Mucosa of stomach (tissue), 1 donor: ENCODE measurements around the gene CSMD2.

Source experiments
- H3K27me3 ChIP-seq: one replicate; pipeline ENCODE4 v1.7.0; 2013; ENCODE audit warnings: mild to moderate bottlenecking, low read length; ENCODE audit not compliant: control insufficient read depth, insufficient read depth
- H3K36me3 ChIP-seq: one replicate; pipeline ENCODE4 v1.7.0; 2013; ENCODE audit warnings: low read length; ENCODE audit not compliant: control insufficient read depth, insufficient read depth
- H3K4me1 ChIP-seq: one replicate; pipeline ENCODE4 v1.7.0; 2013; ENCODE audit warnings: mild to moderate bottlenecking, low read length; ENCODE audit not compliant: control insufficient read depth, insufficient read depth
- H3K4me3 ChIP-seq: one replicate; pipeline ENCODE4 v1.7.0; 2013; ENCODE audit warnings: low read length
- H3K9ac ChIP-seq: one replicate; pipeline ENCODE4 v1.7.0; 2013; ENCODE audit warnings: mild to moderate bottlenecking, low read length, moderate library complexity
- H3K9me3 ChIP-seq: one replicate; pipeline ENCODE4 v1.7.0; 2013; ENCODE audit warnings: mild to moderate bottlenecking, low read length, moderate library complexity; ENCODE audit not compliant: control insufficient read depth
- donor health status: Pancreatic carcinoma.

CSMD2 gene

DNA sequence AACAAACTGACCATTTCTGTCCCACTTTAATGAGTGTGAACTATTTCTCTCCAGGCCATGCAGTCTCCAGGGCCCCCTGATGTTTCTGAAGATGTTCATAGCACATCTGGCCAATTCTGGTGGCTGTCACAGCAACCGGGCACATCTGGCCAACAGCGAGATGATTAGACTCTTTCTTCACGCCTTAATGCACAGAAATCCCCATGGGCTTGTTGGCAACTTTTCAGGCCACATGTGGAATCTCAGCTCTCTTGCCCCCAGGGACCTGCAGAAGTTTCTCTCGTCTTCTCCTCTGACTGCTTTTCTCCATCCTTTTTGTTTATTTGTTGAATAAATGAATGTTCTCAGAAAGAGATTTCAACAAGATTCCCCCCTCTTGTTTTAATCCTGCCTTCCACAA, 372.4 kb downstream of the CSMD2 start:
- Histone ChIP-seq H3K27me3 (no peaks in the 10 kb centered on the region), H3K4me3 (no peak overlapping the region), H3K9ac (no peak overlapping the region), H3K9me3 (no peaks in the 10 kb centered on the region), H3K36me3 (no peaks in the 10 kb centered on the region), H3K4me1 (no peaks in the 10 kb centered on the region)

DNA sequence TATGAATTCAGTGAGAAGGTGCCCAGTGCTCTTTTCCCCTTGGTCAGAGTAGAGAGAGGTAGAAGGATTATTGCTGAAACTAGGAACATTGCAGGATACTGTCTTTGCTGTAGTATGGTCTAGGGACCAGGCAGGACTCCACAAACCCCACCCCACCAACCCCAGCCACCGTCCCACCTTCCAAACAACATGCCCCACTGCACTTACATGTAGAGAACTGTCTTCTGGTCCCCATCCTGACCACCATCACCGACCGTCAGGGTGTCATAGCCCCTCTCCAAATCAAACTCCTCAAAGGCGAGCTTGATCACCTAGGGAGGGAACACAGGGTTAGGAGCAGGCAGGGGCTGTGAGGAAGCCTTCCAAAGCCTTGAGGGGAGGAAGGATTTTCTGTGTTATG, 372.8 kb downstream of the CSMD2 start:
- Histone ChIP-seq H3K9me3 (no peaks in the 10 kb centered on the region), H3K4me1 (no peaks in the 10 kb centered on the region), H3K27me3 (no peaks in the 10 kb centered on the region), H3K36me3 (no peaks in the 10 kb centered on the region), H3K4me3 (no peak overlapping the region), H3K9ac (no peak overlapping the region)

GRCh38 chr1:33791251-33791650, 373.8 kb downstream of the CSMD2 start:
- Histone ChIP-seq H3K9me3 (no peaks in the 10 kb centered on the region), H3K36me3 (no peaks in the 10 kb centered on the region), H3K27me3 (no peaks in the 10 kb centered on the region), H3K4me1 (no peaks in the 10 kb centered on the region), H3K4me3 (no peak overlapping the region), H3K9ac (no peak overlapping the region)

- no peaks in the 10 kb centered on the region for H3K27me3 ChIP-seq
- no peaks in the 10 kb centered on the region for H3K4me1 ChIP-seq
- no peaks in the 10 kb centered on the region for H3K36me3 ChIP-seq
- H3K4me3 ChIP-seq = no peak overlapping the region
- no peaks in the 10 kb centered on the region for H3K9me3 ChIP-seq
- no peak overlapping the region for H3K9ac ChIP-seq
These were observed 374.5 kb downstream of the CSMD2 start for GRCh38 chr1:33790577-33790976.

- Histone ChIP-seq H3K27me3 (no peaks in the 10 kb centered on the region), H3K4me3 (no peak overlapping the region), H3K9me3 (no peaks in the 10 kb centered on the region), H3K36me3 (no peaks in the 10 kb centered on the region), H3K9ac (no peak overlapping the region), H3K4me1 (no peaks in the 10 kb centered on the region)
These were observed 380.2 kb downstream of the CSMD2 start for GRCh38 chr1:33784876-33785275.

DNA sequence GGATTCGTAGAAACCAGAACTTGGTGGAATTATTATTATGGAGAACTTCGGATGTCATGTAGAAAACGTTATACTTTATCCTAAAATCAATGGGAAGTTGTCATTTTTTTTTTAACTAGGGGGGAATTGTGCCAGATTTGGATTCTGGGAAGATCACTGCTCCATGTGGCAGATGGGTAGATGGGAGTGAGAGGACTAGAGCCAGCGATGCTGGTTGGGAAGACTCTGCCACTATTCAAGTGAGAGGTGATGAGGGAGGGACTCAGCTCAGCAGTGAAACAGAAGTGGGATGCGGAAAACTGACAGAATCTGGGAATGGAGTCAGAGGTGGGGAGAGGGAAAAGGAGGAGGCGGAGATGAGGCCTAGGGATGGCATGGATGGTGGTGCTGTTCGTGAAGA, 382.3 kb downstream of the CSMD2 start:
- Histone ChIP-seq H3K9me3 (no peaks in the 10 kb centered on the region), H3K4me1 (no peaks in the 10 kb centered on the region), H3K4me3 (no peak overlapping the region), H3K27me3 (no peaks in the 10 kb centered on the region), H3K9ac (no peak overlapping the region), H3K36me3 (no peaks in the 10 kb centered on the region)

GRCh38 chr1:33781652-33782051, 383.4 kb downstream of the CSMD2 start:
- H3K9ac ChIP-seq = no peak overlapping the region
- no peaks in the 10 kb centered on the region for H3K27me3 ChIP-seq

GRCh38 chr1:33777337-33777736, 387.7 kb downstream of the CSMD2 start:
- Histone ChIP-seq H3K36me3 (no peaks in the 10 kb centered on the region), H3K27me3 (no peaks in the 10 kb centered on the region), H3K4me1 (no peaks in the 10 kb centered on the region), H3K9me3 (no peaks in the 10 kb centered on the region), H3K4me3 (no peak overlapping the region), H3K9ac (no peak overlapping the region)

More at GRCh38 chr1:33781652-33782051, 383.4 kb downstream of the CSMD2 start:
- Histone ChIP-seq H3K9me3 (no peaks in the 10 kb centered on the region), H3K36me3 (no peaks in the 10 kb centered on the region), H3K4me3 (no peak overlapping the region), H3K4me1 (no peaks in the 10 kb centered on the region)

DNA sequence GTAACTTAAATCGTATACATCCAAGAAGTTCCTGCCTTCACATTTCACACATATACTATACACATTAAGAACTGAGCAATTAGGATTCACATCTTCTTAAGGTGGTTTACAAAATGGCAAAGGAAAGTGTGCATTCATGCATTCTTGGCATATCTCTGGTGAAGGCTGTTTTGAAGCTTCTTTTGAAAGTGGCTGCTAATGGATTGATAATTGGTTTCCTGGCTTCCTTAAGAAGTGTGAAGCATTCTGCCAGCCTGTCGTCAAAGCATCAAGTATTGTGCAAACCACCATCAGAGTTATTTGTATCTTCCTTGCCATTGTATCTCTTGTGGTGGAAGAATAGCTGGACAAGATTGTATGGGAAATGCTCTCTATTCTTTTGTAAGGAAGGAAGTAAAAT, 396.2 kb downstream of the CSMD2 start:
- H3K9me3 ChIP-seq = no peaks in the 10 kb centered on the region
- H3K36me3 ChIP-seq = no peaks in the 10 kb centered on the region

DNA sequence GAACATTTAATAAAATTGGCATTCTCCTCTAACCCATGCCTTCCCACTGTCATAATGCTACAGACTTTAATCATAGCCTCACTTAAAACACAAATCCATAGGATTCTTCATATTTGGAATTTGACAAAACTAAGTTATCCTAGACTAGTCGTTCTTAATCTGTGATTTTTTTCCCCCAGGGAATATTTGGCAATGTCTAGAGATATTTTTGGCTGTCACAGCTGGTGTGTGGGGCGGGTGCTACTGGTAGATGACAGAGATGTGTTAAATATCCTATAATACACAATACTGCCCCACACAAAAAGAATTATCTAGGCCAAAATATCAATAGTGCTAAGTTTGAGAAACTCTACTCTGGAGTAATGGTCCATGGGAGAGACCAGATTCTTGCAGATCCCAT, 396.9 kb downstream of the CSMD2 start:
- no peaks in the 10 kb centered on the region for H3K9me3 ChIP-seq
- no peaks in the 10 kb centered on the region for H3K36me3 ChIP-seq
- H3K4me1 ChIP-seq = no peaks in the 10 kb centered on the region
- H3K27me3 ChIP-seq = no peaks in the 10 kb centered on the region
- no peak overlapping the region for H3K4me3 ChIP-seq
- no peak overlapping the region for H3K9ac ChIP-seq

More for the DNA sequence above, 396.2 kb downstream of the CSMD2 start:
- Histone ChIP-seq H3K4me1 (no peaks in the 10 kb centered on the region), H3K27me3 (no peaks in the 10 kb centered on the region), H3K9ac (no peak overlapping the region), H3K4me3 (no peak overlapping the region)

- H3K27me3 ChIP-seq = no peaks in the 10 kb centered on the region
- no peak overlapping the region for H3K9ac ChIP-seq
- H3K9me3 ChIP-seq = no peaks in the 10 kb centered on the region
- H3K4me1 ChIP-seq = no peaks in the 10 kb centered on the region
- no peaks in the 10 kb centered on the region for H3K36me3 ChIP-seq
- H3K4me3 ChIP-seq = no peak overlapping the region
These were observed 400.9 kb downstream of the CSMD2 start for GRCh38 chr1:33764149-33764548.

DNA sequence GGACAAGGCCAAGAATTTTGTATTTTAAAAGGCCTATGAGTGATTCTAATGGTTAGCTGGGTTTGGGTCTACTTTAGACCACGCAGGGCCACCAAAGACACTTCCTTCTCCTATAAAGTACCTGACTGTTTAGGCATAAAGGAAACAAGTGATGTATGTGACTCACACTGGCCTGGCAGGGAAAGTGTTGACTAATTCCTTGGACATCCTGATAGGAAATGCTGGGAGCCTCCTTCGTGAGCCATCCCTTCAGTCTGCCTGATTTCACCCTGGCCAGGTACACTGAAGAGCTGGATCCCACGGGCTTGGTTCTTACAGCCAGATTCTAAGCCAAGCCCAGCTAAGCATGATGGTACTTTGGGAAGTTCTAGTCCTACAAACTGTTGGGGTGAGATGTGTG, 401.6 kb downstream of the CSMD2 start:
- Histone ChIP-seq H3K9me3 (no peaks in the 10 kb centered on the region), H3K27me3 (no peaks in the 10 kb centered on the region), H3K4me3 (no peak overlapping the region), H3K4me1 (no peaks in the 10 kb centered on the region), H3K9ac (no peak overlapping the region), H3K36me3 (no peaks in the 10 kb centered on the region)

DNA sequence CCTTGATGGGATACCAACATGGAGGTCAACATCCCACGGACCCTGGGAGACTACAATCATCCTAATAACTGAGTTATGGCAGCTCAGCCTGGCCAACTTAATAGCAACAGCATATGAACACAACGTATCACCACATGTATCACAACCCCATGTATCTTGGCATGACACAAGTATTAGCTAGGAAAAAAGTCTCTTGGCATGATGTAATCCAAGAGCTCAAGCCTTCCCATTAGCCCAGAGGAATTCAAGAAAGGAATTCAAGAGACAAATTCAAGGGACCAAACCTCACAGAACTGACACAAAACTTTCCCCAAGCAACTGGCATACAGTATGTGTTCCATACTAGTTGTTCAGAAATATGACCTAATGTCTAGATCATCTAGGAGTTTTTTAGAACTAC, 402.1 kb downstream of the CSMD2 start:
- Histone ChIP-seq H3K27me3 (no peaks in the 10 kb centered on the region), H3K4me3 (no peak overlapping the region), H3K9me3 (no peaks in the 10 kb centered on the region), H3K9ac (no peak overlapping the region), H3K4me1 (no peaks in the 10 kb centered on the region), H3K36me3 (no peaks in the 10 kb centered on the region)
